HCEC 1CT (cell line): ENCODE data around the gene HES4.
A peak's percentile ranks its signal among the peaks of the same experiment; 100 is the strongest.

Source experiments
- DNase-seq: peaks from one replicate; pipeline ENCODE4 v3.0.0-alpha.2; 2017

The HES4 gene

DNA sequence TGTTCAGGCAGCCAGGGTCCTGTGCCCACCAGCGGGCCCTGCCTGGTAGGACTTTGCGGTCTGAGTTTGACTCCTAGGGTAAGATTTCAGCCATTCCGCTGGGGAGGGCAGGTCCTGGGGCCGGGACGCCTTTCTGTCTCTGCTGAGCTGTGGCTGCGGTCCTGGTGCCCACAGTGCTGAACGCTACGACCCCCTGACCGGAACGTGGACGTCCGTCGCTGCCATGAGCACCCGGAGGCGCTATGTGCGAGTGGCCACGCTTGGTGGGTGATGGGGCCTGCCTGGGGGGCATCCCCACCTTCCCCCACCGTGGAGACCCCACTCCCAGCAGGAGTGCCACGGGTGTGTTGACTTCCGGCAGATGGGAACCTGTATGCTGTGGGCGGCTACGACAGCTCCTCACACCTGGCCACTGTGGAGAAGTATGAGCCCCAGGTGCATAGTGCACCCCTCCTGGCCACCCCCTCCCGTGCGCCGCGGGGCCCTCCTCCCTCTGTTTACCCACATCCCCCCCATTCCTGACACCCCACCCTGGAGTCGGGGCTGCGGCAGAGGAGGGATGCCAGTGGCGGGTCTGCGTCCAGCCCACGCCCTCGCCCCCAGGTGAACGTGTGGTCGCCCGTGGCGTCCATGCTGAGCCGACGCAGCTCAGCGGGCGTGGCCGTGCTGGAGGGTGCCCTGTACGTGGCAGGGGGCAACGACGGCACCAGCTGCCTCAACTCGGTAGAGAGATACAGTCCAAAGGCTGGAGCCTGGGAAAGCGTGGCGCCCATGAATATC, 36.0 kb downstream of the HES4 start:
- no peak for DNase-seq

DNA sequence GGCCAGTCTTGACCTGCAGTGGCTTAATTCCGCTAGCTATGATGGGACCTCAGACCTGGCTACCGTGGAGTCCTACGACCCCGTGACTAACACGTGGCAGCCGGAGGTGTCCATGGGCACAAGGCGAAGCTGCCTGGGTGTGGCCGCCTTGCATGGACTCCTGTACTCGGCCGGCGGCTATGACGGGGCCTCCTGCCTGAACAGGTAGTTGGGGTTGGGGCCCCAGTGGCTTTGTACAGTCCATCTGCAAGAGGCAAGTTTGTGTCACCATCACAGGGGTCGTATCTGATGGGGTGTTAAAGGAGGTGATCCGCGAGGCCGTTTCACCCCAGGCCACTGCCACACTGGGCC, 36.6 kb downstream of the HES4 start:
- no peak for DNase-seq

DNA sequence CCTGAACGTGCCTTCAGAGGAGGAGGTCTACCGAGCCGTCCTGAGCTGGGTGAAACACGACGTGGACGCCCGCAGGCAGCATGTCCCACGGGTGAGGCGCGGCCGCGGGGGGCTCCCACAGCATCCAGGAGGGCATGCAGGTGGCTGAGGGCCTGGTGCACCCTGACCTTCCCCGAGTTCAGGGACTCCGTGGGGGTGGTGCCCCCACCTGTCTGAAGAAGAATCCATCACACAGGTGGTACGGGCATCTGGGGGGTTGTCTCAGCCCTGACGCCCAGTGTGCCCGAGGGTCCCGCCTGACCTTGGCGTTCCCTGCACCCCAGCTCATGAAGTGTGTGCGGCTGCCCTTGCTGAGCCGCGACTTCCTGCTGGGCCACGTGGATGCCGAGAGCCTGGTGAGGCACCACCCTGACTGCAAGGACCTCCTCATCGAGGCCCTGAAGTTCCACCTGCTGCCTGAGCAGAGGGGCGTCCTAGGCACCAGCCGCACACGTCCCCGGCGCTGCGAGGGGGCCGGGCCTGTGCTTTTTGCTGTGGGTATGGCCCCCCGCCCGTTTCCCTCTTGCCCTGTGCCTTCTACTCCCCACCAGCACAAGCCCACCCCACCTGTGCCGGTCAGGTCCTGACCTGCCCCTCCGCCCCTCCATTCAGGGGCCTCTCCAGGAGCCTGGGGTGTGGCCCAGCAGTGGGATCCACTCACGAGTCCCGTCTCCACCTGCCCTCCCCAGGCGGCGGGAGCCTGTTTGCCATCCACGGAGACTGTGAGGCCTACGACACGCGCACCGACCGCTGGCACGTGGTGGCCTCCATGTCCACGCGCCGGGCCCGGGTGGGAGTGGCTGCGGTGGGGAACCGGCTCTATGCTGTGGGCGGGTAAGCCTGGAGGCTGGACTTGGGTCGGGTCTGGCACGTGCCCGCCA, 37.3 kb downstream of the HES4 start:
- no peak for DNase-seq

DNA sequence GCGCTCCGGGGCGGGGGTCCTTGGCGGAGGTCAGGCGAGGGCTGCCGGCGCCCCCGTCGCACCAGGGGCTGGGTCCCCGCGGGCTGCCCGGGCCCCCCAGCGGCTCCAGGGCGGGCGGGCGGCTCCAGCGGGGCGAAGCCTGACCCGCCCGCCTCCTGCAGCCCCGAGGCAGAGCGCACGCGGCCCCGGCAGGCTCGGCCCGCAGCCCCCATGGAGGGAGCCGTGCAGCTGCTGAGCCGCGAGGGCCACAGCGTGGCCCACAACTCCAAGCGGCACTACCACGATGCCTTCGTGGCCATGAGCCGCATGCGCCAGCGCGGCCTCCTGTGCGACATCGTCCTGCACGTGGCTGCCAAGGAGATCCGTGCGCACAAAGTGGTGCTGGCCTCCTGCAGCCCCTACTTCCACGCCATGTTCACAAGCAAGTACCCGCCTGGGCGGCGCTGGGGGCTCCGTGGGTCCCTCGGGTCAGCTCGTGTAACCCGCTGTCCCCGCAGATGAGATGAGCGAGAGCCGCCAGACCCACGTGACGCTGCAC, 38.7 kb downstream of the HES4 start:
- no peak for DNase-seq

DNA sequence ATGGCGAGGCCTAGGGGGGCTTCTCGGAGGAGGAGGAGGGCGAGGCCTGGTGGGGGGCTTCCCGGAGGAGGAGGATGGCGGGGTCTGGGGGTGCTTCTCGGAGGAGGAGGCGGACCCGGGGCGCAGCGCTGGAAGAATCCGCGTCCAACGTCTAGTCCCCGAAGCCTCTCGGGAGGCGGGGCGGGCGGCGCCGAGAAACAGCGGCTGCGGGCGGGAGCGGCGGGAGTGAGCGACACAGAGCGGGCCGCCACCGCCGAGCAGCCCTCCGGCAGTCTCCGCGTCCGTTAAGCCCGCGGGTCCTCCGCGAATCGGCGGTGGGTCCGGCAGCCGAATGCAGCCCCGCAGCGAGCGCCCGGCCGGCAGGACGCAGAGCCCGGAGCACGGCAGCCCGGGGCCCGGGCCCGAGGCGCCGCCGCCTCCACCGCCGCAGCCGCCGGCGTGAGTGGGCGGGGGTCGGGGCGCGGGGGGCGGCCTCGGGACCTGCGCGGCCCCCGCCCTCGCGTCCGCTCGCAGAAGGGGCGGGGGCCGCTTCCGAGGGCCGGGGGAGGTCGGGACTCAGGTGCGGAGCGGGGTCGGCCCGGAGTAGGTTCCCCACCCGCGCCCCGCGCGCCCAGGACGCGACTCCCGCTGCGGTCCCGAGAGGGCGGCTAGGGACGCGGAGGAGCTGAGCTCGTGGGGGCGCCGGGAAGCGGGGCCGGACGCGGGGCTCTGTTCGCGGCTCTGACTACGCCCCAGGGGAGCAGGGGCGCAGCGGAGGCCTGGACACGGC, 39.4 kb downstream of the HES4 start, which contains the start of gene KLHL17:
Gene KLHL17, plus strand, starts transcription at position 222 of the 769 bp plus-strand sequence. Its CDS starts 110 bp downstream, at position 332.
- peak; percentile 58 for DNase-seq

DNA sequence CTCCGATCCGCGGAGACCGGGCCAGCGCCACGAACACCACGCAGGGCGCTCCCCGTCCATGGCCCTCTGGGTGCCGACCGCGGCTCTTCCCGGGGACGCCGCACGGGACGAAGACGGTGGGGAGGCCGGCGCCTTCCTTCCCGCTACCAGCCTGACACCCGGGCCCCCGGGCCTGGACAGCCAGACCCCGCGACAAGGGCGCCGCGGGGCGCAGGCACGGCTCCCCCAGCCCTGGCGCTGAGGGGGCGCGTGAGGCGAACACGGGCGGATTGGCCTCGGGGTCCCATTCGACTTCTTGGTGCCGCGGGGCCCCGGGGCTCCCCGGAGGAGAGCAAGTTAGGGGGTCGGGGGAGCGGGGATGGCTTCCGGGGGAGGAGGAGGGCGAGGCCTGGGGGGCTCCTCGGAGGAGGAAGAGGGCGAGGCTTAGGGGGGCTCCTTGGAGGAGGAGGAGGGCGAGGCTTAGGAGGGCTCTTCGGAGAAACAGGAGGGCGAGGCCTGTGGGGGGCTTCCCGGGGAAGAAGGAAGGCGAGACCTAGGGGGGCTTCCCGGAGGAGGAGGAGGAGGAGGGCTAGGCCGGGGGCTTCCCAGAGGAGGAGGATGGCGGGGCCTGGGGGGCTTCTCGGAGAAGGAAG, 40.0 kb downstream of the HES4 start:
- no peak for DNase-seq

DNA sequence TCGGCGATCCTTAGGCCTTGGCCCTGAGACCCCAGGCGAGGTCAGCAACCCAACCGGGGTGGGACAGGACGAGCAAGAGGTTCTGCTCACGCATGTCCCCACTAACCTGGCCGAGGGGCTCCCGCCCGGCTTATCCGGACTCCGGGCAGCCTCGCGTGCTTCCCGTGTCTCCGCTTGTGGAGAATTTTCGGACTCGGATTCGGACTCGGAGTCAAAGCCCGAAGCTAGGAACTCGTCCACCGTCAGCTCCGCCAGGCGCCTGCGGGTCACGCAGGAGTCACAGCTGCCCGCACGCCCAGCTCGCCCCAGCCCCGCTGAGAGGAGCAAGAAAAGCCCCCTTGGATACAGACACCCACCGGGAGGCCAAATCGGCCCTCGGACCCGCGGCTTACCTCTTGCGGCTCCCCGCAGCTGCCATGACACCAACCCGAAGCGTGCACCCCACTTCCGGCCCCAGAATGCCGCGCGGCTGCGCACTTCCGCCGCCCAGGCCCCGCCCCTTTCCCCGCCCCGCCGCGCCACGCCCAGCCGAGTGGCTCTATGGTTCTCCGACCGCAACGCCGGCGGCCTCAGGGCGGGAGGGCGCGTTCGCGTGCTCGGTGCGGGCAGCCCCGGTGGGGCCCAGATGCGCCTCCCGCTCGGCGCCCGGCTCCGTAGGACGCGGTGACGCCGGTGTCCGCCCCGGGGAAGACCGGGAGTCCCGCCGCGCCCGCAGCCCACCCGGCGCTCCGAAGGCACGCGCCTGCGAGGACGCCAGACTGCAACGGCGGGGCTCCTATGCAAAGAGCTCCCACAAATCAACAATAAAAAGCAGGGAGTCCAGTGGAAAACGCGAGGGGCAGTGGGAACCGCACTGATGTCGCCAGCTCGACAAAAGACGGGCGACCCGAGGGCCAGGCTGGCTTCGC, 40.8 kb downstream of the HES4 start, which contains the start of gene NOC2L:
Gene NOC2L, minus strand, starts transcription at position 434 of the 908 bp plus-strand sequence. Its CDS starts 16 bp downstream, at position 418.
- peak; percentile 86 for DNase-seq

DNA sequence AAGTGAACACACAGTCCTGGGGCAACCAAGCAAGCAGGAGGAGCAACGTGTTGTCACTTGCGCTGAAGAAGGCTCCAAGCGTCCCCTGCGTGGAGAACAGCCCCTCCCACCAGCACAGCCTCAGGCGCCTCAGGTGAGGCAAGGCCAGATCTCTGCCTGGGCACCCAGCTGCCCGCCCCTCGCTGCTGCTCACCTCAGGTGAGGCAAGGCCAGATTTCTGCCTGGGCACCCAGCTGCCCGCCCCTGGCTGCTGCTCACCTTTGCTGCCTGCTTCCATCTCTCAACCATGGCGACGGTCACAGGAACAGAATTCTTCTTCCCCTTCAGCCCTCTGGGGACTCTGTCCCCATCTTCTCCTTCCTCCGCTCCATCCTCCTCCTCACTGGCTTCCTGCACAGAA, 43.3 kb downstream of the HES4 start:
- no peak for DNase-seq

DNA sequence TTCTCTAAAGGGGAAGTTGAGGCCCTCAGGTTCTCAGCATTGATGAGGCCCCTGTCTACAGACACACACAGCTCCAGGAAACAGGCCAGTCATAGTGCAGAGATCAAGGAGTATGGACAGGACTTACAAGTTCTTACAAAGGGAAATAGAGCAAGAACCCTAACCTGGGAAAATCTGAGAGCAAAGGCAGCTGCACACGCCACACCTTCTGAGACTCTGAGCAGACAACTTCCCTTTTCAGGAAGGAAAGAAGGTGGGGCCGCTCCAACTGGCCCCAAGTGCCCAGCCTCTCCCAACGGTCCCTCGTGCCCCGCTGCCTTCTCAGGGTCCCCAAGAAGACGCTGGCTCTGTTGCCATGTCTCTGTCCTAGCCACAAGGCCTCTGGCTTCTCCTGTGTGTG, 44.4 kb downstream of the HES4 start:
- DNase-seq: no peak

DNA sequence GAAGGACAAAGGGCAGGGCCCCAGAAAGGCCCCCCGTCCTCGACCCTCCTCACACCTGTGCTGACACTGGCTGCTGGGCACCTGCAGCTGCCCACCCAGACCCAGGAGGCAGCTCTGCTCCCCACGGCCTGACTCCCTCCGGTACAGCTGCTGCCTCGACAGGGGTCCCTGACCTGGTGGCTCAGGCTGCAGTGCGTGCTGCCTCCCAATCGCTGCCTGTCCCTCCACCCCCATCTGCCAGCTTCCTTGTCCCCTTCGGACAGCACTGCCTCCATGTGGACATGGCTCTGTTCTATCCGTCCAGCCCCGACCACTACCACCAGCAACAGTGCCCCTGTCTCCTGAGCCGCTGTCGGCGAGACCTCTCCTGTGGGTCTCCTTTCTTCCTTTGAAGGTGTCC, 45.0 kb downstream of the HES4 start:
- no peak for DNase-seq

DNA sequence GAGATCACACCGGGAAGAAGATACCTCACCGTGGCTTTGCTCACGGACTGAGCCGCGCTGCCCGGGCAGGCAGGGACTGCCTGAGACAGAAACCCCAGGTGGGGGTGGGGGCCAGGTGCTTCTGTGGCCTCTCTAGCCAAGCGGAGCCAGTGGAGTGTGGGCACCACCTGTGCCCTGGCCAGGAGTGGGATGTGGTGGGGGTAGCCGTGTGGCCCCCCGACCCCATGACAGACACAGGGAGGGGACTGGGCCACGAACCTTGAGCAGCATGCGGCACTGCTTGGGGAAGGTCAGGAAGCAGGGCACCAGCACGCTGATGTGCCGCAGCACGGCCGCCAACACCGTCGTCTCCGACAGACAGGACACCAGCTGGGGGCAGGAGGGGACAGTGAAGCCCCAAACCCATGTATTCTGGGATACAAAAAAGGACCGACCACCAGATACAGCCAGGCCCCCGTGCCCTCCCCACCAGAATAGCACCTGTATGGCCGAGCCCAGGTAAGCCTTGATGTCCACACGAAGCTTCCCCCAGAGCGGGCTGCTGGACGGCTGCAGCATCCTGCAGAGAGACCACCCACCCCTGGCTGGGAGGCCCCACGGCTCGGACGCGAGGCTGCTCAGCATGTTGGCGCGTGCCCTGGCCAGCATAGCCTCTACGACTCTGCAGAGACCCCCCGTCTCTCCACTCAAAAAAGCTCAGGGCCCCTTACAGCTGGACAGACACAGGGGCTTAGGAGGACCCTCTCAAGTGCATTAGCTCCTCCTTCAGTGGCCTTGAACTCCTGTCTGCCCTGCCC, 46.2 kb downstream of the HES4 start:
- DNase-seq: no peak

DNA sequence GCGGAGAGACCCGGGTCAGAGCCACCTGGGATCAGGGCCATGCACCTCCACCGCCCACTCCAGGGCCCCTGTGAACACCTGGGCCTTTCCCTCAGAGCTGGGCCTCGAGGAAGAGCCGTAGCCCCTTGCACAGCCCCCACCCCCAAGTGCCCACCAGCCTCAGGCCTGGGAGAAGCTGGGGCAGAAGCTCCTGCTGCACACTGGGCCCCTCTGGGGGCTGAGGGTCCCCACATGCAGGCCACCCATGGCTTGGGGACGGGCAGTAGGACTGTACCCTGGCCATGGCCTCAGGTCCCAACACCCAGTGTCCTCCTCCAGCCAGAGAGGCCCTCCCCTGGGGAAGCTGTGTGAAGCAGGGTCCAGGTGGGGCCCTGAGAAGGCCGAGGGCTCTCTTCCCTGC, 47.3 kb downstream of the HES4 start:
- no peak for DNase-seq

DNA sequence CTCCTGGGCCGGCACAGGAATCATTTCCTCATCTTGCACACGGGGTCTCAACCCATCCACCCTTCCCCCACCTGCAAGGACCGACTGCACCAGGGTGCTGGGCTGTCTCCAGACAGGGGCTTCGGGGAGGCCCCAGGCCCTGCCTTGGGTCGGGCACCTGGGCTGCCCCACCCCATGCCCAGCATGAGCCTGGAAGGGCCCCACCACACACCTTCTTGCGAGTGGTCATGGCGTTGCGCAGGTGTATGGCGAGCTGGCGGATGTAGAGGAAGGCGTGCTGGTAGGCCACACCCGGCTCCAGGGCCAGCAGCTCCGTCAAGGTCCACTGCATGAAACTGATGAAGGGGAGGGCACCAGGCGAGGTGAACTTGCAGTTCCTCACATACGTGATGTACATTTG, 47.7 kb downstream of the HES4 start:
- DNase-seq: no peak

DNA sequence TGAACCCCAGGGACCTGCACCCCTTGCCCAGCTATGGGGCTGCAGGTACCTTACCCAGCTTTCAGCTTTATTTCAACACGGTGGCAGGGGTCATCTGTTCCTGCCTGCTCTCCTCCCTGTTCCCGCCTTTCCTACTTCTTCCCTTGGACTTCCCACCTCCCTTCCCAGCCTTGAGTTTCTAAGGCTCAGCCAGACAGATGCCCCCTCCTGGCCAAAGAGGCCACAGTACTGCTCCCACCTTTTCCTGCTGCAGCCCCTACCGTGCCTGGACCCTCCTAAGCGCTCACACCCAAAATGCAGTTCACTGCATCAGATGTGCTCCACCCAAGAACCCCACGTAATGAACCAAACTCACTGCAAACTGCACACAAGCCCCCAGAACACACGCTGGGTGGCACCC, 48.5 kb downstream of the HES4 start:
- DNase-seq: peak; percentile 34

DNA sequence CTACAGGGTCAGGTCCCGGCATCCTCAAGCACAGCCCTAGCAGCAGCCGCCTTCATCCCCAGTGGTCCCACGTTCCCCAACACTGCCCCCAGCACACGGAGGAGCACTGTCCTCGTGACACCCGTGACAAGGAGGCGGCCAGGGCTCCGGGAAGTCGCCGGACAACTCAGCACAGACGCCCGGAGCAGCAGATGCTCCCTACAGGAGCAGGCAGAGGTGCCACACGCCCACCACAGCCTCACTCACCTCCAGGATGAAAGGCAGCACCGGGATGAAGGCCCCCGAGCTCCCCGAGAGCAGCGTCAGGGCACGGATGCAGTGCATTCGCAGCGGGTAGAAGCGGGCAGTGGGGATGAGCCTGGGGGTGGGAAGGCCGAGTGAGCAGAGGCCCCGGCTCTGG, 49.0 kb downstream of the HES4 start:
- DNase-seq: no peak

DNA sequence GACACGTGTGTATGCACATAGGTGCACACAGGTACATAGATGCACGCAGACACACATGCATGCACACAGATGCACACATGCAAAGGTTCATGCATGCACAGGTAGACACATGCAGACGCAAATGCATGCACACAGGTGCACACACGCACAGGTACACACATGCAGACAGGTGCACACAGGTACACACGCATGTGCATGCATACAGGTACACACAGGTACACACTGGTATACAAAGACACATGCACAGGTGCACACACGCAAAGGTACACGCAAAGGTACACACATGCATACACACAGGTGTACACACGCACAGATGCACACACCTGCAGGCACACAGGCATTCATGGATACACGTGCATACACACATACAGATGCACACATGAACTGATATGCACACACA, 49.6 kb downstream of the HES4 start:
- DNase-seq: no peak
